HUDEP-2 (cell line): Measurements from ENCODE around the gene HOXB4.

ENCODE experiments used
- DNase-seq, 76 experiments: peaks; one replicate each; lab custom pipeline; 2025; ENCODE audit not compliant: unreplicated experiment in 76 of 76; lab: John Stamatoyannopoulos, UW

The HOXB4 gene

DNA sequence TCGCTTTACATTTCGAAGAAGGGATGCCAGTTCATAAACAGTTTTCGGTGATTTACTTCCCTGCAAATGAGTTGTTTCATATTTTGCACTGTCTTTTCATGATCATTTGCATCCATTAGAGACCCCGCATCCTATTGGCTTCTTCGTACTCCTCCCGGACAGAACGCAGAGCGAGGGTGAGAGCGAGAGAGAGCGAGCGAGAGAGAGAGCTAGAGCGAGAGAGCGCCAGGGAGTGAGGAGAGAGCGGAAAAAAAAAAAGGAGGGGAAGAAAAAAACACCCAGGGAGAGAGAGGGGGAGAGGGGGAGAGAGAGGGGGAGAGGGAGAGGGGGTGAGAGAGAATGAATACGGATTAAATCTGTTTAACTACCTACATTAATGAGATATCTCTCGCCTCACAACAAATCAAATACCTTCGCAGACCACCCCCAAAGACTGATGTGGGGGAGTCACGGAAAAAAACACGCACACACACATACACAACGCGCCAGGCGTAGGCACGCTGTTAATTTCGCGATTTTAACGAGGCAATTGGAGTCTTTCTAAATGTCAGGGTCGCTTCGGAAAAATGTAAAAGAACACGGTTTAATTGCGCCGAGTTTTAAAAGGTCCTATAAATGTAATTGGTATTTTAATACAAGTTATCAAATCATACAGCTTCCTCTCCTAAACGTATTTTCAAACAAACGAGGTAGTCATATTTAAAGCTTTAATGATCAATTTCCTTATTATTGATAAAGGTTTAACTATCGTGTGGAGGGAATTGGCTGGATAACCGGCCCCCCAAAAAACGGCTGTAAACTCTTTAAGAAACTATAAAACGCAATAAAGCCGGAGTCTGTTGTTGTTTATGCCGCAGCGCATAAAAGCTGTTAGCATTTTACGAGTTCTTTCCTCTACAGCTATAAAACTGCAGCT is 37.2 kb upstream of the HOXB4 start, which contains the start of gene HOXB8:
TSS of gene HOXB8 (minus strand) at position 246 of the 916 bp plus-strand sequence. CDS start 588 bp downstream, outside the sequence.
- no peak for DNase-seq

DNA sequence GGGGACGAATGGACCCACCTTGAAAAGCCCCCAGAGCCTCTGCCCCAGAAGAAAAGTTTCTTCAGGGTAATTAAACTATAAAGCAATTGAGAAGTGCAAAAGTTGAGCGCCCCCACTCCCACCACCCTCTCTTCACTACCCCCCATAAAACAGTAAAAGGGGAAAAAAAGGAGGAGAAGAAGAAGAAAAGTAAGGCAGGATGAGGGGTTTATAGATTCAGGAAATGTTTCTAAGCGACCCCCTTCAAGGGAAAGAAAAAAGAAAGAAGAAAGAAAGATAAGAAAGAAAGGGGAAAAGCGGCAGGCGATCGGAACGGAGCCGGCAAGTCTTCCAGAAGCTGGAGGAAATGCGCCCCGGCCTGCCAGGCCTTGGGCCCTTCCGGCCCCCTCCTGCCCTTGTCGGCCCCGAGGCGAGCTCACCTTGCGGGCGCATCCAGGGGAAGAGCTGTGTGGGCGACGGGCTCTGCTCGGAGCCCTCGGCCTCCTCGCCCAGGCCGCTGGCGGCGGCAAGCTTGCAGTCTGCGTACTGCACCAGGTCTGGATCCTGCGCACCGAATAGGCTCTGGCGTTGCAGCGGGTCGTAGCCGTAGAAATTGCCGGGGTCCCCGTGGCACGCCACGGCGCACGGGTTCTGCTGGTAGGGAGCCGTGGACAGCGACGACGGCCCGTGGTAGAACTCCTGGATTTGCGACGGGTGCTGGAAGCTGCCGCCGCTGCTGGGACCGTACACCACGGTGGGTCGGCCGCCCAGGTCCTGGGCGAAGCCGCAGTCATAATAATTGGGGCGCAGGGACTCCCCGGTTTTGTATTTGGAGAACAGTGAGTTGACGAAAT is 35.9 kb upstream of the HOXB4 start:
- peak in 1 of 76 experiments; percentile 13 for DNase-seq

DNA sequence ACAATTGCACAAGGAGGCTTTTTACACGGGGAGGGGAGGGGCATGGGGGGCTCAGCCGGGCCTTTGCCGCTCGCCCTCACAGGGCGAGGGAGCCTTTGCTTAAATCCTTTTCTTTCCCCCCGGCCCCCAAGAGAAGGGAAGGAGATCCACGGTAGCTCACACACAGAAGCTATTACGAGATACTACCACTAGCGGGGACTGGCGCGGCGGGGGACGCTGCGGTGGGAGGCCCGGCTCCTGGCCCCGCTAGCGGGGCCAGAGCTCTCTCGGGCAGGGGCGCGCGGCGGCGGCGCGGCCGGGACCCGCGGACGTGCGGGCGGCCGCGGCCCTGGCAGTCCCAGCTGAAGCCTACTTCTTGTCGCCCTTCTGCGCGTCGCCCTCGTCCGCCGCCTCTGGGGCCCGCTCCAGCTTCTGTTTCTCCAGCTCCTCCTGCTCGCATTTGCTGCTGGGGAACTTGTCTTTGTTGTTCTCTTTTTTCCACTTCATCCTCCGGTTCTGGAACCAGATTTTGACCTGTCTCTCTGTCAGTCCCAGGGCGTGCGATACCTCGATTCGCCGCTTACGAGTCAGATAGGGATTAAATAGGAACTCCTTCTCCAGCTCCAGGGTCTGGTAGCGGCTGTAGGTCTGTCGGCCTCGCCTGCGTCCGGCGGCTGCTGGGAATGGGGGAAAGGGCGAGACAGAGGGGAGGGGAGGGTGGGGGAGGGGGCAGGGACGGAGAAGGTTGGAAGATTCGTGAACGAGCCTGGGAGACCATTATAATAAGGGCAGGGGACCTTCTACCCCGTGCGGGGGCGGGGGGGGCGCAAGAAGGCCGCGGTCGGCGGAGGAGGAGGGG is 34.9 kb upstream of the HOXB4 start:
- peak in 6 of 76 experiments; percentile 4 to 34 (median 20) for DNase-seq

DNA sequence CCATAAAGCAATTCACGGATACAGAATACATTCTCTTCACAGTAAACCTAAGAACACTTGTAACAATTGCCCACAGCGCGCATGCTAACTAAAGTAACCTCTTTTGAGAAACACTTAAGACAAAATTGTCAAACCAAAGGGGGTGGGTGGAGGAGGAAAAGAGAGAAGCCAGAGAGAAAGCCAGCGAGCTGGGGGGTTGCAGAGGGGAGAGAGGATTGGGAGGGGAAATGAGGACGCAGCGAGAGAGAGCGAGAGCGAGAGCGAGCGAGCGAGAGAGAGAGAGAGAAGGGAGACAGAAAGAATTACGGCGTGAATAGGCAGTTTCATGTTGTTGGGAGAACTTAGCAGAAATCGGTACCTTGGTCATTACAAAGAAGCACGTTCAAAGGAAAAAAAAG is 34.3 kb upstream of the HOXB4 start:
- DNase-seq, result no peak

DNA sequence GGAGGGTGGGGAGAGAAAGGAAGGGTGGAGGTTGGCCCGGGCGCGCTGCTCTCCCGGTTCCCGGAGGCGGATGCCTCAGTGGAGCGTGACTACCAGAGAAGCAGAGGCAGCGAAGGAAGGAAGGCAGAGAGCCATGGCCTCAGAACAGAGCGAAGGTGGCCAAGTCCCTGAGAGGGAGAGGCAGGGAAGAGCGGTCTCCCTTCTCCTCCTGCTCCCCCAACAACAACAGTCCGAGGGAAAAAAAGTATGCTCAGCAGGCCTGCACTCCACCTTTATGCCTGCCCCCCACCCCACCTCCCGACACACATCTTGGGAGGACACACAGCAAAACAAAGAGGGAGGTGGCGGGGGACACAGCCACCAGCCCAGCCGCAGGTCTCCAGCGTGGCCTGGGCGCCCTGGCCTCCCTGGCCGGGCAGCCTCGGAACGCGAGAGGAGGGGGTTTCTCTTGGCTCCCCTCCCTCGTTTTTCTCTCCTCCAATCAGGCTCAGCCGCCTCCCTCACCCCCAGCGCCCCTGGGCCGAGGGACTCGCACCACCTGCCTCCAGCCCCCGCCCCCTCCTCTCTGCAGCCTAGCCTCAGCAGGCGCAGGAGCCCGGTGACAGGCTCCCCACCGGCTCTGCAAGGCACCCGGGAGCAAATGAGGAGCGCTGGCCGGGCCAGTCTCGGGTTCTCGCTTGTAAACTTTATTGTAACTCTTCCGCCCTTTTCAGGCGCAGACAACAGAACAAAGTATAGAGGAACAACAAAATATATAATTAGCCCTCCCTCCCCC is 33.7 kb upstream of the HOXB4 start:
- DNase-seq, result no peak

DNA sequence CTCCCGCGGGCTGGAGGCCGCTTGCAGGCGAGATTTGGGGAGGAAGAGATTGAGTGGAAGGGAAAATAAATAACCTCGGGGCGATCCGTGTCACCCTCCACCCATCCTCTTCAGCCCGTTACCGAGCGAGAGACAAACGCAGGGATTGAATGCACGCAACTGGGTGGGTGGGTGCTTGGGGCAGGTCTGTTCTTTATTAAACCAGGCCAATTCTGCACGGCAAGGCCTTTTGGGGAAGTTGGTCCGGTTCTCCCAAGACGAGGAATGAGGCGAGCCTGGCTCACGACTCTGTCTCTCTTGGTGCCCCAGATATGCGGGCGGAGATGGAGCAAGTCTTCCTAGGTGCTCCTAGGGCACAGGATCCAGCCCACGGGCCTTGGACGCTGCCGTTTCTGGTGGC is 33.1 kb upstream of the HOXB4 start:
- DNase-seq, result peak in 1 of 76 experiments; percentile 24

DNA sequence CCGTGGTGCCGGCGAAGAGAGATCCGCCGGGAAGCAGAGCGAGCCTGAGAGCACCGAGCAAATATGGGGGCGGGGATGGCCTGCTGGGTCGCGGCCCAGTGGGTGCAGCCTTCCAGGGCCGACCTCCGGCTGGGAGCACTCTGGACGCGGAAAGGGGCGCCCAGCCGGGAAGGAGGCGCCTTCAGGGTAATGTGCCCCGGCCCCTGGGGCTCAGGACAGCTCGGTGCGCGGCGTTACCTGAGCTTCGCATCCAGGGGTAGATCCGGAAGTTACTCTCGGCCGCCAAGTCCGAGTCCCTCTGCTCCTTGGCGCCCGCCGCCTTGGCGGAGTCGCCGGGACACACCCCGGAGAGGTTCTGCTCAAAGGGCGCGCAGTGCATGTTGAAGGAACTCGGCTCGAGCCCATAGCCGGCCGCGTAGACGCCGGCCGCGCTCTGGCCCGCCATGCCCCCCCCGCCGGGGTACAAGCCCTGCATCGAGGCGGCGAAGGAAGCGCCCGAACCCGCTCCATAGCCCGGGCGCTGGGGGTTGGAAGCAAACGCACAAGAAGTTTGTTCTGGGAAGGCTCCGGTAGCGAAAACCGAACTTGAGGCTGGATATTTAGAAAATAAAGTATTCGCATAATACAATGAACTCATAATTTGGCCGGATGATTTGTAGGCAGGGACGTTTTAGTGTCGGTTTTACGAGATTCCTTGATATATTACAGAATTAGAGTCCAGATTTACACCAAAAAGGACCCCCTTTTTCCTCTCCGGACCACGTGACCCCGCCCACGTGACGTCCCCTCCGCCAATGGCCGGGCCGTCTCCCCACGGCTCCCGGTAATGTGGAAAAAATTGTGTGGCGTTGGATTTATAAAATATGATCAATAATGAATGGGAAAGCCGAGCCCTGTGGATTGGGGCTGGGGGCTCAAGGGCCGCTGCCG is 32.4 kb upstream of the HOXB4 start, which contains the start of gene HOXB7:
TSS of gene HOXB7 (minus strand) at position 736 of the 930 bp plus-strand sequence. CDS start at position 637, 99 bp downstream.
- DNase-seq, result peak in 53 of 76 experiments; percentile 4 to 72 (median 41)

DNA sequence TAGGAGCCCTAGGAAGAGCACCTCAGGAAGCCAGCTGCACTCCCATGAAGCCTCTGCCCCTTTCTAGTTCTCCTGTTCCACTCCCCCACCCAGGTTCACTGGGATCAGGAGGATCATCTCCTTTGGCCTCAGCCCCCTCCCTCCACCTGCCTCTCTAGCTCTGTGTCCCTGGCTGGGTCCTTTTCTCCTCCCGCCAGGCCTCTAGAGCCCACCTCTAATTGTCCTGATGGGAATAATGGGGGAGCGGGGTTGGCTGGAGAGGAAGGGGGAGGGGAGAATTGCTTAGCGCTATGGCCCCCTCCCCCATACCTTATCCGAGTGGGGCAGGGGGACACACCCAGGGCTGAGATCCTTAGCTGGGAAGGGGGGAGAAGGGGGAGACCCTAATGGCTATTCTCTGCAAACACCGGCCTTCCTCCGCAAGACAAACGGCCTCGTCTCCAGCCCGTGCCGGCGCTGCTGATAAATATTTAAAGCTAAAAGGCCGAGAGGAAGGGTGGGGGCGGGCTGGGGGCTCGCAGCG is 31.7 kb upstream of the HOXB4 start:
- no peak for DNase-seq

DNA sequence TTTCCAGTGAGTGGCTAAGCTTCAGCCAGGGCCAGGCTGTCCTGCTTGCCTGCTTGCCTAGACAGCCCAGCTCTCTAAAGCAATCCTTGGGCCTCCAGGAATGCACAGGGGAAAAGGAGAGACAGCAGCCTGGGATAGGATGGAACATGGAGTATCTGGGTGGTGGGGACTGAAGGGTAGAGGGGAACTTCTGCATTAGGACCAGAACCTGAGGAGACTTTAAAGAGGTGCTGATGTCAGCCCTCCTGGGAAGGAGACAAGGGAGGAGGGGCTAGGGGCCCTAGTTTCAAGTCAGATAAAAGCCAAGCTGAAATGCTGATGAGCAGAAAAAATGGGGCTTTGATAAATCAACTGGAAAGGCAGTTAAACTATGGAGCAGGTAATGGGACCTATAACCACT is 30.9 kb upstream of the HOXB4 start:
- DNase-seq, result no peak

DNA sequence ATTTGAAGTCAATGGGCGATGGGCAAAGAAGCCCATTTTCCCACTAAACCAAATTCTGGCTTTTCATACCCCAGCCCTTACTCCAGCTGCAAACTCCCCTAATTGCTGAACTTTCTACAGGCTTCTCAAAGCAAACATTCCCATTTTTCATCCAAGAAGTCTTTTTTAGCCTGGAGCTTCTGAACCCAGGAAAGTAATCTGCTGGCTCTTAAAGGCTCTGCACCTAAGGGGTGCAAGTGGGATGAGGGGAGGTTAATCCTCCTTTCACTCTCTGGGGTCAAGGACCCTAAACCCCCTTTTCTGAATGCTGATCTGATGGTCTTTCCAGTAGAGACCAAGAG is 30.3 kb upstream of the HOXB4 start:
- DNase-seq, result no peak

DNA sequence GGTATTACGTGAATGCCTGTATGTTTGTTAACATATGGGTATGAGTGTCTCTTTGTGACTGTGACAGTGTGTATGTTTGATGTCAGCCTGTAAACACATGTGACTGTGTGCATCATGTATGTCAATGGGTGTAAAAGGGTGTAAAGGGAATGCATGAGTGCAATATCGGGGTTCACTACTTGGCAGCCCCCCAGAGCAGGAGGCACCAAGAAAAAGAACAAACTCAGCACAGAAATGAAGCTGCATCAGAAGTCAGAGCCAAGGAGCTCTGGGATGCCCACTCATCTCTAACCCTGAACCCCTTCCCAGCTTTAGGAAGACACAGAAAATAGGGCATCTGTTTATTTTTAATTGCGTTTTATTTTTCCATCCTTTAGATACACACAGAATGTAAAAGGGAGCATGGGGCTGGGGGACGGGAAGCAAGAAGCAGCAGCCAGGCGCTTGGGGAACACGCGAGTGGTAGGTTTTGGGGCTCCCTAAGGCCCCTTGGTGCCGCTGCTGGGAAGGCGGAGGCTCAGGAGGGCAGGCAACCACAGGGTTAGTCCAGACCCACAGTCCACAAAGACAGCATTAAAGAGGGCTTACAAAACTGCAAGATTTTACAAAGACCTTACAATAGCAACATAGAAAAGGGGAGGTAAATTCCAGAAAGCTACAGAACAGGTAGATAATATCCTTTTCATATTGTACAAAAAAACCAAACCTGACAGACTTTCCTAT is 28.9 kb upstream of the HOXB4 start:
- no peak for DNase-seq

DNA sequence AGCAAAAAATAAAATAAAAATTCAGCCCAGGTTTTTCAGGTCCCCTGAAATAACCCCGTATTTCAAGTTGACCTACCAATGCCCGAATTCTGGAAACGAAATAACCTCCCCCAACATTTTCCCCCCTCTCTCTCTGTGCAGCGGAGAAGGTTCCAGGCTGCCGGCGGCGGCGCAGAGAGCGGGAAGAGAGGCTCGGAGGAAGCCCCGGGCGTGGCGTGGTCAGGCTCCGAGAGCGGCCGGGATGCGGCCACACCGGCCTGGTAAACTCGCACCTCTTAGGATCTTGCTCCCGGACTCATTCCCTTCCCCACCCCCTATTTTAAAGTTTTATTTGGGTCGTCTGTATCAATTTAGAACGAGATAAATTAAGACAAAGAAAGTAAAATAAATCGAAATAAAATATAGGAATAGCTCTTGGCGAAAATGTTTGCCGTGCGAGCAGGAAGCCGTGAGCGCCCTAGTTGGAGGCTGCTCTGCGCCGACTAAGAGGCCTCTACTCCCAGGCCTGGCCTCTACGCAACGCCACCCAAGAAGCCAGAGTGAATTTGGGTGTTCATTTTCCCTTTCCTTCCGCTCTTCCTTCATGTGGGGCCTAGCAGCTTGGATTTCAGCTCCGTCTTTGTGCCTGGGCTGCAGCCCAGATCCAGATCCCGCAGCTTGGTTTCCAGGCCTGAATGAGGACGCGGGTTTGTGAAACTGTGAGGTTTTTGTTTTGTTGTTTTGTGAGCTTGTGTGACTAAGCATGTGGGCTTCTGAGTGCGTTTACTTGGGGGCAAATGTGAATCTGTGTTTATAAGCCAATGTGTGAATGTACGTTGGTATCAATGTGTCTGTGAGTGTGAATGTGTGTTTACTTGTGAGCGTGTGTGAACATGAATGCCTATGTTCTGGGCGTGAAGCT is 28.1 kb upstream of the HOXB4 start:
- DNase-seq, result no peak

DNA sequence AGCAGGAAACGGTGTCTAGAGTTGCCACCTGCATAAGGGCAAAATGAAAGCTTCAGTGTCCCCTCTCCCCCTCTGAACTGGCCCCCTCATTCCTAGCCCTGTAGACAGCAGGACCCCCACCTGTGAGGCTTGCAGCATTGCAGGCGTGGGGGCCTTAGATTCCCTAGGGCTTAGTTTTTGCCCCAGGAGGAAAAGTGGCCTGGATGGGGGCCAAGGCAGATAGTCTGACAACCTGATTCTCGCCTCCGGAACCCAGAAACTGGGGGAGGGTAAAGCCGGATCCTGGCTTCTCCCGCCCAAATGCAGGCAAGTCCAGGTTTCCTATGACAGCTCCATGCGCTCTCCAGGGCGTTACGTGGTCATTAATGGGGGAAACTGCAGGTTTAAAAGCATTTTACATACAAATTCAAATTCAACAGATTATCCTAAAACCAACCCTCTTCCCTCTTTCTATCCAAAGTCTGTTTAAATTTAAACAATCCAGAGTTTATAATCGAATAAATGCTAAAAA is 27.3 kb upstream of the HOXB4 start:
- no peak for DNase-seq

DNA sequence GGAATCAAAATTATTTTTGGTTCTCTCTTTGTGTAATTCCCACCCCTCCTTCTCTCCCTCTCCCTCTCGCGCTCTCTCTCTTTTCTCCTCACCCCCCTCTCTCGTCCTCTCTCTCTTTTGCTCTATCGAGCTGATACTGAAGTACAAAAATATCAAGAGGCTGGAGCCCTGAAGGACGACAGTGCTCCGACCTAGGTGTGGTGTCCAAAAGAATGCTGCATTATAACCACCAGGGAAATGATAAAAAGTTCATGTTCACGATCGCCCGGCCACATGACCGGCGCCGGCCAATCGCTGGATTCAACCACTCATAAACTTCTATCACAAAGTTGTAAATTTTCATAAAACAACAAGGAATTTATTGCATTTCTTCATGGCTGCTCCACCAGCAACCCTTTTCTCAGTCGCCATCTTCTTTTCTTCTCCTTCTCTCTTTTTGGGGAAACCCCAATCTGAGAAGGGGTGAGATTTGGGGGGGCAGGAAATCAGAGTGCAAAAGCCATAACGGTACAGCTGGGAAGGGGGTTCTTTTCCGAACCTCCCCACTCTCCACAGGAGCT is 26.7 kb upstream of the HOXB4 start, which contains the start of gene HOXB6:
TSS of gene HOXB6 (minus strand) at position 217 of the 560 bp plus-strand sequence. CDS start 6,836 bp downstream, outside the sequence.
- no peak for DNase-seq

DNA sequence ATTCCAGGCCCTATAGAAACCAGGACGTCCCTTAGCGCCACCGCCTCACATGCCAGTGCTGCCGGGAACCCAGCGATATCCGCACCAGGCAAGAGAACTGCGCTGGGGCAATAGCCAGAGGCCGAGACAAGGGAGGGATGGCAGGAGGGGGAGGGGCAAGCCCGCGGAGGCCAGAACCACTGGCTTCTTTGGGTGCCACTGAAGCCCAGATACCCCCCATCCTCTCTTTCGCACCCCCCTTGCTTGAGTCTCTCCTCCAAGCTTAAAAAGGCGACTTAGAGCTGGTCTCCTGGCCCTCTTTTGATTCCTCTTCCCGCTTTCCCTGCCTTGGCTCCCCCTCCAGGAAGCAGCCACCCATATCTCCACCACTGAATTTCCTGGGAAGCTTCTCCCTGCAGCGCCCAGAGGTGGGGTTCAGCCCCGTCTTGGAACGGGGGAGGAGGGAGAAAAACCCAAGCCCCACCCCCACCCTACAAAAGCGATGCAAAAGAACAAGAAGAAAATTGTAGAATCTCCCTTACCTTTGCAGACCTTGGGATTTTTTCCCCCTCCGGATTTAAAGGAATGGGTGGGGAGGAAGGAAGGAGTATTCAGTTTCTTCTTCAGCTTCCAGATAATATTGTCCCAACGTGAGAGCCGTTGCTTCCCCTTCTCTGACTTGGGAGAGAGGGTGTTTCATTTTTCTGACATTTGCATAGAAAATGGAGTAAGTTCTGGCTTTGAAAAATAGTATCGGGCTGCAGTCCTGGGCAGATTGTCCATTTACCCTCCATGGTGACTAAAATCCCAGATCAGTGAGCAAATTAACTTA is 26.0 kb upstream of the HOXB4 start:
- DNase-seq, result no peak
